Fibroblast of mammary gland (primary cell): ENCODE results near the gene FBXL20.

Experiments
- DNase-seq: peaks from one replicate; pipeline ENCODE4 v3.0.0-alpha.2; 2010; ENCODE audit warnings: low read depth
- H3K4me3 ChIP-seq: 2 replicates; pipeline ENCODE4 v1.5.1; 2011; ENCODE audit warnings: low read depth, mild to moderate bottlenecking, low read length, moderate library complexity; ENCODE audit not compliant: control insufficient read depth
- TF ChIP-seq, protein P1 (sequence below): conservative IDR thresholded peaks from 2 replicates; pipeline ENCODE4 v1.5.1; 2011; ENCODE audit warnings: low read depth, low read length, inconsistent platforms; ENCODE audit not compliant: control insufficient read depth, insufficient read depth

FBXL20 gene

DNA sequence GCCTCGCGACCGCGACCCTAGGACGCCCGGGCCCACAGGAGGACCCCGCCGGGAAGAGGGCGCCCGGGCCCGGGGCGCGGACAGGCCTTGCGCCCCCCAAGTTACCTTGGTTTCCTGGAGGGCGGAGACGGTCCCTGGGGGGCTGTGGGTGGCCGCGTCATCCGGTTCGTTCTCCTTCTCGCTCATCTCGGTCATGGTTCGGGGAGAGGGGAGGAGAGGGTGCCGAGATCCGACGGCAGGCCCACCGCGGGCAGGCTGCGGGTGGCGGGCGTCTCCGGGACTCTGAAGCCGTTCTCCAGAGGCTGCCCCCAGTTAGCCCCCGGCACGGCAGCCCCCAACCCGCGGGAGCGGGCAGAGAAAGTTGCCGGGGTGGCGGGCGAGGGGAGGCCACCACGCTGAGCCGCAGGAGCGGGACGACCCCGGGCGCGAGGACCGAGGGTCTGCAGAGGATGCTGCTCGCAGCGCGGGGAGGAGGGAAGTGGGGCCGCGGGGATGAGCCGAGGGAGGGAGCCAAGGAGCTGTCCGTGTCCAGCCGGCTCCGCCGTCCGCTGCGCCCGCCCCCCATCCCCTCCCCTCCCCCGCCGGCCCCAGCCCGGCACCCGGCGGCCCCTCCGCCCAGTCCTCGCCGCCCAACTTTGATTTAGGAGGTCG lies 176.0 kb downstream of the FBXL20 start, which contains the start of gene STAC2:
Gene STAC2, minus strand, starts transcription at position 638 of the 651 bp plus-strand sequence. Its CDS starts 443 bp downstream, at position 195.
- H3K4me3 ChIP-seq = peak within 1 kb of the TSS; percentile 34
- TF ChIP-seq, protein P1, sequence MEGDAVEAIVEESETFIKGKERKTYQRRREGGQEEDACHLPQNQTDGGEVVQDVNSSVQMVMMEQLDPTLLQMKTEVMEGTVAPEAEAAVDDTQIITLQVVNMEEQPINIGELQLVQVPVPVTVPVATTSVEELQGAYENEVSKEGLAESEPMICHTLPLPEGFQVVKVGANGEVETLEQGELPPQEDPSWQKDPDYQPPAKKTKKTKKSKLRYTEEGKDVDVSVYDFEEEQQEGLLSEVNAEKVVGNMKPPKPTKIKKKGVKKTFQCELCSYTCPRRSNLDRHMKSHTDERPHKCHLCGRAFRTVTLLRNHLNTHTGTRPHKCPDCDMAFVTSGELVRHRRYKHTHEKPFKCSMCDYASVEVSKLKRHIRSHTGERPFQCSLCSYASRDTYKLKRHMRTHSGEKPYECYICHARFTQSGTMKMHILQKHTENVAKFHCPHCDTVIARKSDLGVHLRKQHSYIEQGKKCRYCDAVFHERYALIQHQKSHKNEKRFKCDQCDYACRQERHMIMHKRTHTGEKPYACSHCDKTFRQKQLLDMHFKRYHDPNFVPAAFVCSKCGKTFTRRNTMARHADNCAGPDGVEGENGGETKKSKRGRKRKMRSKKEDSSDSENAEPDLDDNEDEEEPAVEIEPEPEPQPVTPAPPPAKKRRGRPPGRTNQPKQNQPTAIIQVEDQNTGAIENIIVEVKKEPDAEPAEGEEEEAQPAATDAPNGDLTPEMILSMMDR = no peak
- DNase-seq = no peak

DNA sequence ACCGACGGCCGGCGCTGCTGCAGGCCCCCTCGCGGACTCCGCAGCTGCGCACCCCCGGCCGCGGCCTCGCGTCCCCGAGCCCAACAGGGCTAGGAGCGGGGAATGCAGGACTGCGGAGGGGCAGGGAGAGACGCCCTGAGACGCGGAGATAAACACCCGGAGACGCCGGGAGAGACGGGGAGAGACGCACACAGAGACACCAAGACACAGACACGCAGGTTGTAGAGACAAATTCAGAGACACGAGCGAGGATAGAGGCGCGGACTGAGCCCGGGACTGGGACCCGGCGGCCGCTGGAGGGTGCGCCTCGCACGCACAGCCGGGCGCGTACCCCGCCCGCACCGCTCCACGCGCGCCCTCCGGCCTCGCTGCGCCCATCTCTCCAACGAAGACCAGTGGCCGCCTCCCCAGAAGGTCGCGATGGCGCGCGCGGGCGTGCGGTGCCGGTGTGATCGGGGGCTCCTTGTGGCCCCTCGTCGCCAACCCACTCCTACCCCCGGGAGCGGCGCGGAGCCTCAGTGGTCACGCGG lies 176.6 kb downstream of the FBXL20 start:
- no peak for DNase-seq
- TF ChIP-seq, protein P1 = no peak
- H3K4me3 ChIP-seq = no peak overlapping the region

DNA sequence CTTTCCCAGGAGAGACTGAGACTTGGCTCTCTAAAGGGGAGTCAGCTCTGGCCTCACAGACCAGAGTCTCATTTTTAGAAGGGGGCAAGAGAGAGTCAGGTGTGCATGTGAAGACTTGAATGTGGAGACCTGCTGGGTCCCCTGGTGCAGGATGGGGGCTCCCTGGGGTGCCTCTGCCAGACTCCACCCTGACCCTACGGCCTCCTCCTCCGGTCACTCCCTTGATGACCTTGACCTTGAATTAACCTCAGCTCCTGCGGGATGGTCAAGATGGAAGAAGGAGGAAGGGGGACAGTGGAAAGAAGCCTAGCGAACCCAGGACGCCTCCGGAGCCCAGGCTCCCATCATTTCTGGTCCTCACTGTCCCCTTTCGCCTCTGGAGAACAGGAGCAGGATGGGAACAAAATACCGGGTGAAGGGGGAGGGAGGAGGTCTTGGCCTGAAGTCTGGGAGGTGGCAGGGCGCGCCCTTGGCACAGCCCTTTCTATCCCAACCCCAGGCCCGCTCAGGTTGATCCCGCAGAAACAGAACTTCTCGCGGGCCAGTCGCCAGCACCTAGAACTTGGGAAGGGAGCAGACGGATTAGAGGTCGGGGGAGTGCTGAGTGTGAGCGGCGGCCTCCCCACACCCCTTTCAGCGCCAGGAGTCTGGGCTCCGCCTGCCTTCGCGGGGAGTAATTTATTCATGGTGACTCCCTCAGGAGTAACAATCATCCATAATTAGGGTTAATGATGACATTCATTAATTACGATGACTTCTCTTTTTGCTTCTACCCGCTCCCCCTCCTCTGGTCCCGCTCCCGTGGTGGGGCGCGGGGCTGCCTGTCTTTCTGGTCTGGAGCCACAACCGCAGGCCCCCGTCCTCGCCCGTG lies 177.3 kb downstream of the FBXL20 start:
- no peak overlapping the region for H3K4me3 ChIP-seq
- no peak for DNase-seq
- TF ChIP-seq, protein P1 = no peak

DNA sequence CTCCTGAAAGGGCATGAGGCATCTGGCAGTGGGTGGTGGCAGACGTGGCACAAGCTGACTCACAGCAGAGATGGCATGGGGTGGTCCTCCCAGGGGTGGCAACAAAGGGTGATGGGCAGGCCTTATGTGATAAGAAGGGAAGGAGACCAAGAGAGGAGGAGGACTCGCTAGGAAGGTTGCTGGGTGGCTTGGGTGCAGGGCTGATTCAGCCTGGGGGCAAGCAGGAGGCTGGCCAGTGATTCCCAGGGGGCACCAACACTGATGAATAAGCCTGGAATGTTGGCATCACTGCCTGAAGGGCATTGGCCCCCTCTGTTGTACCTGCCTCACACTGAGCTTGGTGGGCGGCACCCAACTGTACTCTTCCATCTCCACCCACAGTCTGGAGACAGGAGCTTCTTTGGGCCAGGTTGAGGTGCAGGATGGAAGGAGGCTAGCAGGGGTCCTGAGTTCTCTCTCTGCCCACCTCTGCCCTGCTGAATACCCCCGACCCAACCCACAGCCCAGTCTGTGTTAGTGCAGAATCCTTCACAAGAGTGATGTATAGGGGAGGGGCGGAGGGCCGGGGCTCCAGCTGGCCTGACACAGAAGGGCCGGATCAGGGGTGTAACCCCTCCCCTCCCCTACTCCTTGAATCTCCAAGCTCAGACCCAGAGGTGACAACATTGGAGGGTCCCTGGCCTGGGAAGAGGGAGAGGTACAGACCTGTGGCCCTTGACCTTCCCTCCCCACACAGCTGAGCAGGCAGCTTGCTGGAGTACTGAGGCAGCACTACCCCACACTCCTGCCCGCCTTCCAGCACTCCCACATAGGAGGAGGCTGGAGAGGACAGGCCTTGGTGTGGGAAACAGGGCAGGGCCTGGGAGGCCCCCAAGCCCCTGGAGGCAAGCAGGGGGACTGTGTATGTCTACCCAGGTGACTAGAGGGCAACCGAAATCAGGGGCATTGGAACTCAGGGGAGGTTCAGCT lies 178.3 kb downstream of the FBXL20 start:
- no peak for DNase-seq
- TF ChIP-seq, protein P1 = no peak
- H3K4me3 ChIP-seq = no peak overlapping the region

DNA sequence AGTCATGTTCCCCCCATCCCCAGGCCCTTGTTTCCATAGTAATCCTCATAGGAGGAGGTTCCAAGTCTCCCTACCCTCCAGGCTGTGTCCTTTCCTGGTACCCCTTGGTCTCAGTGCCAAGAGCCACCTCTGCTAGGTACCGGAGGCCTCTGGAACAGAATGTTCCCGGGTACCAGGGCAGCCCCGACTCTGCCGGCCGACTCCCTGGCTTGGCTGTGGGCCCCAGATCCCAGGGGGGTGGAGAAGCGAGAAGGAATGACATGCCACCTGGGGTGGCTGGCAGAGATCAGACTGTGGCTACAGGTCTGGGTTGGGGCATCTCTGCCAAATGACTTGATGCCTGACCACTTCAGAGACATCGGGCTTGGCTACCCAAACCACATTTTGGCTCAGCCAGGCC lies 179.3 kb downstream of the FBXL20 start:
- H3K4me3 ChIP-seq = no peak overlapping the region
- no peak for DNase-seq
- TF ChIP-seq, protein P1 = no peak

DNA sequence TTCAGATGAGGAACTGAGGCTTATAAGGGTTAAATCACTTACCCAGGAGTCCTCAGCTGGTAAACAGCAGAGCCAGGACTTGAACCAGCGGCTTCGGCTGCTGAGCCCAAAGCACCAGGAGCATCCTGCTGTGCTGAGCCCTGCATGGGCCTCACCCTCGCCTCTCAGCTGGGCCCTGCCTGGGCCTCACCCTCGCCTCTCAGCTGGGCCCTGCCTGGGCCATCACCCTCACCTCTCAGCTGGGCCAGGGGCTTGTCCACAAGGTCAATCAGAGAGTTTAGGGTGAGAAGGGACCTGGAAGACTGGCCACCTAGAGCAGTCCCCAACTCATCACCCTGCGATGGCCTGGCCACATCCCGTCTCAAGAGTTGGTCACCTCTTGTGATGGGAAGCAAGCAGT lies 179.9 kb downstream of the FBXL20 start:
- TF ChIP-seq, protein P1 = no peak
- H3K4me3 ChIP-seq = no peak overlapping the region

More for the DNA sequence above, 179.9 kb downstream of the FBXL20 start:
- no peak for DNase-seq
